ENCODE measurements around the gene RPRML. TPM values are rescaled to one million over a fixed set of nuclear protein-coding genes. Genes with fewer than 3 reads are reported as not detected.
"Not testable (repeated sequence)": the region's sequence is repeated elsewhere in the genome, so short reads cannot be mapped to it uniquely, and the experiment has no call there.

Gene RPRML
- total and polyA plus RNA-seq, 2 donors from 2014 or later = not detected

GRCh38 chr17:46962374-46962790, 16.7 kb downstream of the RPRML start:
- no peaks in the 10 kb centered on the region for H3K27me3 ChIP-seq (ENCODE audit: control insufficient read depth, insufficient read depth, low read length)
- H3K4me3 ChIP-seq (ENCODE audit: low read length in 3 of 3) = no peak overlapping the region
- H3K36me3 ChIP-seq (ENCODE audit: control insufficient read depth in 2 of 3, insufficient read depth in 3 of 3, low read length in 3 of 3) = no peaks in the 10 kb centered on the region
- DNase-seq (no peak), FAIRE-seq (no peak)
- TF ChIP-seq, protein P1, sequence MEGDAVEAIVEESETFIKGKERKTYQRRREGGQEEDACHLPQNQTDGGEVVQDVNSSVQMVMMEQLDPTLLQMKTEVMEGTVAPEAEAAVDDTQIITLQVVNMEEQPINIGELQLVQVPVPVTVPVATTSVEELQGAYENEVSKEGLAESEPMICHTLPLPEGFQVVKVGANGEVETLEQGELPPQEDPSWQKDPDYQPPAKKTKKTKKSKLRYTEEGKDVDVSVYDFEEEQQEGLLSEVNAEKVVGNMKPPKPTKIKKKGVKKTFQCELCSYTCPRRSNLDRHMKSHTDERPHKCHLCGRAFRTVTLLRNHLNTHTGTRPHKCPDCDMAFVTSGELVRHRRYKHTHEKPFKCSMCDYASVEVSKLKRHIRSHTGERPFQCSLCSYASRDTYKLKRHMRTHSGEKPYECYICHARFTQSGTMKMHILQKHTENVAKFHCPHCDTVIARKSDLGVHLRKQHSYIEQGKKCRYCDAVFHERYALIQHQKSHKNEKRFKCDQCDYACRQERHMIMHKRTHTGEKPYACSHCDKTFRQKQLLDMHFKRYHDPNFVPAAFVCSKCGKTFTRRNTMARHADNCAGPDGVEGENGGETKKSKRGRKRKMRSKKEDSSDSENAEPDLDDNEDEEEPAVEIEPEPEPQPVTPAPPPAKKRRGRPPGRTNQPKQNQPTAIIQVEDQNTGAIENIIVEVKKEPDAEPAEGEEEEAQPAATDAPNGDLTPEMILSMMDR (IDR thresholded peaks at IDR 0.05; ENCODE audit: borderline replicate concordance, extremely low read depth, insufficient read depth) = no peak
- H3K9me3 ChIP-seq (ENCODE audit: control insufficient read depth in 2 of 3, insufficient read depth in 1 of 3, low read length in 3 of 3) = no peaks in the 10 kb centered on the region
- H3K27ac ChIP-seq (ENCODE audit: low read depth in 2 of 2, low read length in 2 of 2) = no peak overlapping the region
- intact Hi-C loops (cut with DNase I) = no loop called here
- H3K4me1 ChIP-seq (ENCODE audit: control insufficient read depth in 2 of 3, insufficient read depth in 2 of 3, low read depth in 1 of 3, low read length in 3 of 3) = no peaks in the 10 kb centered on the region
- no peak overlapping the region for H3K9ac ChIP-seq (ENCODE audit: low read length in 3 of 3)

GRCh38 chr17:46960152-46960551, 18.9 kb downstream of the RPRML start:
- Histone ChIP-seq H3K36me3 (ENCODE audit: control insufficient read depth in 2 of 3, insufficient read depth in 3 of 3, low read length in 3 of 3) (no peaks in the 10 kb centered on the region), H3K4me3 (ENCODE audit: low read length in 3 of 3) (no peak overlapping the region), H3K9me3 (ENCODE audit: control insufficient read depth in 2 of 3, insufficient read depth in 1 of 3, low read length in 3 of 3) (no peaks in the 10 kb centered on the region), H3K27me3 (ENCODE audit: control insufficient read depth, insufficient read depth, low read length) (no peaks in the 10 kb centered on the region), H3K9ac (ENCODE audit: low read length in 3 of 3) (no peak overlapping the region), H3K27ac (ENCODE audit: low read depth in 2 of 2, low read length in 2 of 2) (no peak overlapping the region), H3K4me1 (ENCODE audit: control insufficient read depth in 2 of 3, insufficient read depth in 2 of 3, low read depth in 1 of 3, low read length in 3 of 3) (no peaks in the 10 kb centered on the region)
- FAIRE-seq (no peak), DNase-seq (no peak)
- intact Hi-C loops (cut with DNase I) = no loop called here
- TF ChIP-seq, protein P1 (IDR thresholded peaks at IDR 0.05; ENCODE audit: borderline replicate concordance, extremely low read depth, insufficient read depth) = no peak

GRCh38 chr17:46958041-46958591, 20.9 kb downstream of the RPRML start:
- TF ChIP-seq, protein P1 (IDR thresholded peaks at IDR 0.05; ENCODE audit: borderline replicate concordance, extremely low read depth, insufficient read depth) = no peak
- Histone ChIP-seq H3K4me1 (ENCODE audit: control insufficient read depth in 2 of 3, insufficient read depth in 2 of 3, low read depth in 1 of 3, low read length in 3 of 3) (no peaks in the 10 kb centered on the region), H3K36me3 (ENCODE audit: control insufficient read depth in 2 of 3, insufficient read depth in 3 of 3, low read length in 3 of 3) (no peaks in the 10 kb centered on the region), H3K9ac (ENCODE audit: low read length in 3 of 3) (no peak overlapping the region), H3K27ac (ENCODE audit: low read depth in 2 of 2, low read length in 2 of 2) (no peak overlapping the region), H3K27me3 (ENCODE audit: control insufficient read depth, insufficient read depth, low read length) (no peaks in the 10 kb centered on the region), H3K4me3 (ENCODE audit: low read length in 3 of 3) (no peak overlapping the region), H3K9me3 (ENCODE audit: control insufficient read depth in 2 of 3, insufficient read depth in 1 of 3, low read length in 3 of 3) (no peaks in the 10 kb centered on the region)
- FAIRE-seq (no peak), DNase-seq (no peak)
- intact Hi-C loops (cut with DNase I) = no loop called here

DNA sequence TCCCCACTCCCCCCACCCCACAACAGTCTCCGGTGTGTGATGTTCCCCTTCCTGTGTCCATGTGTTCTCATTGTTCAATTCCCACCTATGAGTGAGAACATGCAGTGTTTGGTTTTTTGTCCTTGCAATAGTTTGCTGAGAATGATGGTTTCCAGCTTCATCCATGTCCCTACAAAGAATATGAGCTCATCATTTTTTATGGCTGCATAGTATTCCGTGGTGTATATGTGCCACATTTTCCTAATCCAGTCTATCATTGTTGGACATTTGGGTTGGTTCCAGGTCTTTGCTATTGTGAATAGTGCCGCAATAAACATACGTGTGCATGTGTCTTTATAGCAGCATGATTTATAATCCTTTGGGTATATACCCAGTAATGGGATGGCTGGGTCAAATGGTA, 25.9 kb downstream of the RPRML start:
- H3K9ac ChIP-seq (ENCODE audit: low read length in 3 of 3); H3K4me1 ChIP-seq (ENCODE audit: control insufficient read depth in 2 of 3, insufficient read depth in 2 of 3, low read depth in 1 of 3, low read length in 3 of 3); H3K36me3 ChIP-seq (ENCODE audit: control insufficient read depth in 2 of 3, insufficient read depth in 3 of 3, low read length in 3 of 3); intact Hi-C loops (cut with DNase I); H3K27ac ChIP-seq (ENCODE audit: low read depth in 2 of 2, low read length in 2 of 2); DNase-seq; H3K4me3 ChIP-seq (ENCODE audit: low read length in 3 of 3); H3K9me3 ChIP-seq (ENCODE audit: control insufficient read depth in 2 of 3, insufficient read depth in 1 of 3, low read length in 3 of 3); H3K27me3 ChIP-seq (ENCODE audit: control insufficient read depth, insufficient read depth, low read length); FAIRE-seq: not testable (repeated sequence)

Data from kidney (tissue), 14 donors.